HCT116 (cell line): ENCODE measurements around the gene ZDHHC14. TPM values are rescaled to one million over a fixed set of nuclear protein-coding genes. Genes with fewer than 3 reads are reported as not detected.

Source experiments
- ATAC-seq: fragments of 200-7000 bp; cut with Tn5 transposase; 2 replicates; pipeline ENCODE4 v1.9.1; 2020; ENCODE audit warnings: mild to moderate bottlenecking, moderate library complexity
- BruUV-seq: library from RNA; stranded (reverse); fragments of 400-500 nt; replicated peaks from 2 replicates; lab custom pipeline; 2021; lab: Mats Ljungman, UMichigan
- CTCF ChIA-PET: fragments of 300-600 bp; sonication (Branson Sonifier 250); formaldehyde crosslinking; loops from one replicate; lab custom pipeline; 2021; ENCODE audit warnings: antibody characterized with exemption; lab: Charles Lee
- POLR2A ChIA-PET: fragments of 300-600, 350-600 bp; sonication (Branson Sonifier 250); formaldehyde crosslinking; loops from one replicate; lab custom pipeline; 2021; ENCODE audit warnings: antibody characterized with exemption; lab: Charles Lee
- RAD21 ChIA-PET, 2 experiments: fragments of 300-600 bp; sonication (Branson Sonifier 250); formaldehyde crosslinking; loops; one replicate each; lab custom pipeline; 2023; ENCODE audit warnings: low total read pairs in 2 of 2; ENCODE audit not compliant: uncharacterized antibody in 2 of 2, unreplicated experiment in 2 of 2, low non-redundant PET in 1 of 2; lab: Charles Lee
- DNase-seq: peaks from one replicate; pipeline ENCODE4 v3.0.0-alpha.2; 2010; ENCODE audit warnings: low read depth, low spot score
- H2AFZ ChIP-seq: fragments of 200-600 bp; shearing (Covaris generic), sonication (generic); 2 replicates; pipeline ENCODE4 v1.6.1; 2017; ENCODE audit warnings: low read depth, mixed run types, mixed read lengths, antibody characterized with exemption, low read length; ENCODE audit not compliant: poor library complexity, severe bottlenecking
- H3K27ac ChIP-seq: 2 replicates; pipeline ENCODE4 v1.5.1; 2012; ENCODE audit warnings: low read depth, low read length
- H3K27me3 ChIP-seq: fragments of 200-600 bp; sonication (generic); 2 replicates; pipeline ENCODE4 v1.6.1; 2016; ENCODE audit warnings: mixed run types, low read length, mixed read lengths; ENCODE audit not compliant: insufficient read depth
- H3K36me3 ChIP-seq, 2 experiments: fragments of 200-500 bp in 1 of 2; fragments of 200-600 bp in 1 of 2; sonication (Bioruptor generic) in 1 of 2; sonication (generic) in 1 of 2; 2 replicates each; pipeline versions ENCODE4 v1.5.1 to v1.6.1; 2014 to 2016; ENCODE audit warnings: low read length in 2 of 2, inconsistent platforms in 1 of 2, mixed read lengths in 1 of 2, mixed run types in 1 of 2; ENCODE audit not compliant: insufficient read depth in 2 of 2, control insufficient read depth in 1 of 2
- H3K4me1 ChIP-seq, 2 experiments: fragments of 200-600 bp in 1 of 2; sonication (generic) in 1 of 2; 2 replicates each; pipeline versions ENCODE4 v1.5.1 to v1.6.1; 2012 to 2017; ENCODE audit warnings: low read length in 2 of 2, inconsistent platforms in 1 of 2, mild to moderate bottlenecking in 1 of 2, mixed read lengths in 1 of 2, mixed run types in 1 of 2, moderate library complexity in 1 of 2; ENCODE audit not compliant: insufficient read depth in 2 of 2, control insufficient read depth in 1 of 2
- H3K4me2 ChIP-seq: fragments of 200-600 bp; sonication (generic); 2 replicates; pipeline ENCODE4 v1.6.1; 2017; ENCODE audit warnings: mixed run types, low read length, mixed read lengths
- H3K4me3 ChIP-seq, 2 experiments: fragments of 200-600 bp in 1 of 2; sonication (generic) in 1 of 2; replicated peaks in 1 of 2; 2 replicates each; pipeline ENCODE4 v1.5.1; 2011 to 2016; ENCODE audit warnings: low read length in 2 of 2, control low read depth in 1 of 2, low read depth in 1 of 2, mild to moderate bottlenecking in 1 of 2, mixed read lengths in 1 of 2, mixed run types in 1 of 2
- H3K79me2 ChIP-seq: fragments of 200-600 bp; sonication (generic); 2 replicates; pipeline ENCODE4 v1.6.1; 2017; ENCODE audit warnings: mild to moderate bottlenecking, mixed run types, low read length, moderate library complexity, mixed read lengths; ENCODE audit not compliant: insufficient read depth
- H3K9ac ChIP-seq: fragments of 200-600 bp; sonication (generic); 2 replicates; pipeline ENCODE4 v1.6.1; 2016; ENCODE audit warnings: low read length, mixed read lengths
- H3K9me2 ChIP-seq: fragments of 200-600 bp; sonication (generic), shearing (Covaris generic); 2 replicates; pipeline ENCODE4 v1.6.1; 2017; ENCODE audit warnings: mixed run types, mild to moderate bottlenecking, moderate library complexity; ENCODE audit not compliant: insufficient read depth
- H3K9me3 ChIP-seq, 2 experiments: fragments of 200-500 bp in 1 of 2; fragments of 200-600 bp in 1 of 2; sonication (Bioruptor generic) in 1 of 2; sonication (generic) in 1 of 2; 2 replicates each; pipeline ENCODE4 v1.6.1; 2014 to 2017; ENCODE audit warnings: low read length in 2 of 2, mixed read lengths in 2 of 2, inconsistent platforms in 1 of 2, low read depth in 1 of 2, mild to moderate bottlenecking in 1 of 2, mixed run types in 1 of 2, moderate library complexity in 1 of 2; ENCODE audit not compliant: control insufficient read depth in 1 of 2, insufficient read depth in 1 of 2
- H4K20me1 ChIP-seq: fragments of 200-600 bp; sonication (generic), shearing (Covaris generic); 2 replicates; pipeline ENCODE4 v1.6.1; 2017; ENCODE audit warnings: mixed run types, mild to moderate bottlenecking, moderate library complexity; ENCODE audit not compliant: insufficient read depth
- CBX3 ChIP-seq: IDR thresholded peaks from 2 replicates; pipeline ENCODE4 v1.6.1; 2012; ENCODE audit warnings: low read depth
- CEBPB ChIP-seq: IDR thresholded peaks from 2 replicates; pipeline ENCODE4 v1.6.1; 2012; ENCODE audit warnings: low read depth
- EGR1 ChIP-seq: IDR thresholded peaks from 2 replicates; pipeline ENCODE4 v1.6.1; 2012; ENCODE audit warnings: low read depth
- ELF1 ChIP-seq: IDR thresholded peaks from 2 replicates; pipeline ENCODE4 v1.6.1; 2012; ENCODE audit warnings: low read depth, borderline replicate concordance
- EZH2phosphoT487 ChIP-seq: fragments of 200-600 bp; IDR thresholded peaks from 2 replicates; pipeline ENCODE4 v1.6.1; 2018; ENCODE audit warnings: antibody characterized with exemption, borderline replicate concordance
- JUND ChIP-seq: IDR thresholded peaks from 2 replicates; pipeline ENCODE4 v1.6.1; 2012
- MAX ChIP-seq: IDR thresholded peaks from 2 replicates; pipeline ENCODE4 v1.6.1; 2012
- RAD21 ChIP-seq: IDR thresholded peaks from 2 replicates; pipeline ENCODE4 v1.6.1; 2012; ENCODE audit warnings: low read depth, mild to moderate bottlenecking
- SIN3A ChIP-seq: IDR thresholded peaks from 2 replicates; pipeline ENCODE4 v1.6.1; 2012; ENCODE audit warnings: low read depth
- SP1 ChIP-seq: IDR thresholded peaks from 2 replicates; pipeline ENCODE4 v1.6.1; 2012; ENCODE audit warnings: low read depth
- TCF7L2 ChIP-seq: IDR thresholded peaks from 2 replicates; pipeline ENCODE4 v1.7.0; 2011; ENCODE audit warnings: borderline replicate concordance, inconsistent platforms; ENCODE audit not compliant: insufficient read depth, insufficient read length; ENCODE audit errors: extremely low read depth
- ZNF274 ChIP-seq: fragments of 200-500 bp; sonication (Bioruptor generic); IDR thresholded peaks from 2 replicates; pipeline ENCODE4 v1.6.1; 2014; ENCODE audit warnings: mild to moderate bottlenecking, low read depth, low read length, inconsistent platforms
- intact Hi-C: fragments of 100-400 bp; cut with micrococcal nuclease; formaldehyde crosslinking; loops from 2 replicates; pipeline ENCODE4 v1.10.0; 2022
- total RNA-seq: library from RNA; stranded (reverse); gene quantifications from one replicate; pipeline ENCODE4 v1.2.1, GENCODE V29; 2021; ENCODE audit not compliant: unreplicated experiment
- TF ChIP-seq, protein P1 (sequence below), 3 experiments: fragments of 200-600 bp in 1 of 3; sonication (generic) in 1 of 3; IDR thresholded peaks in 2 of 3; conservative IDR thresholded peaks in 1 of 3; 2 replicates each; pipeline ENCODE4 v1.5.1; 2012 to 2017; ENCODE audit warnings: low read depth in 2 of 3, low read length in 2 of 3, antibody characterized with exemption in 1 of 3, borderline replicate concordance in 1 of 3, control low read depth in 1 of 3, mild to moderate bottlenecking in 1 of 3, mixed read lengths in 1 of 3, mixed run types in 1 of 3, moderate library complexity in 1 of 3; ENCODE audit not compliant: insufficient read depth in 1 of 3

Gene ZDHHC14
- total RNA-seq, 1 experiment from 2014 or later, result 5.3 TPM

DNA sequence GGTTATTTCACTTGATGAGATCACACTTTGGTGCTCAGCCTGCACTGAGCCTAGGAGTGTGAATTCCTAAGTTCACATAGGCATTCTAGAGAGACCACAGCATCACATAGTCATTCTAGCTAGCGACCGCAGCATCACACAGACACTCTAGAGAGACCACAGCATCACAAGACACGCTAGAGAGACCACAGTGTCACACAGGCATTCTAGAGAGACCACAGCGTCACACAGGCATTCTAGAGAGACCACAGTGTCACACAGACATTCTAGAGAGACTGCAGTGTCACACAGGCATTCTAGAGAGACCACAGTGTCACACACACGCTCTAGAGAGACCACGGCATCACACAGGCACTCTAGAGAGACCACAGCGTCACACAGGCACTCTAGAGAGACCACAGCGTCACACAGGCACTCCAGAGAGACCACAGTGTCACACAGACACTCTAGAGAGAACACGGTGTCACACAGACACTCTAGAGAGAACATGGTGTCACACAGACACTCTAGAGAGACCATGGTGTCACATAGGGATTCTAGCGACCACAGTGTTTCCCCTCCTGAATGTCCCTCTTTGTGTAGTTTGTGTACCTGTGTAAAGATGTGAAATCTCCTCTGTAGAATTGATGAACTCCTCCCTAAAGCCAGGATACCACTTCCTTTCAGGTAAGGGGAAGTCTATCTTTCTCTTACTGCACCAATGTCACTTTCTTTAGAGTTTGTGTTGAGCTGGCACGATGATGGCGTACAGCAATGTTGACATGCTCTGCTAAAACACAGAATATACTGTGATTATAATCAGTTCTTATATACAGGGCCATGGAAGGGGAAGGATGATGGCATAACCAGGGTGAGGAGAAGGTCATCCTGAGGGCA, 169.4 kb downstream of the ZDHHC14 start:
- H2AFZ ChIP-seq, result no peak overlapping the region
- H3K79me2 ChIP-seq, result no peaks in the 10 kb centered on the region
- H3K4me2 ChIP-seq, result peak overlapping the region; percentile 50; the same call in 1 of the 2 replicates
- TF ChIP-seq ZNF274 (no peak), MAX (no peak), SIN3A (no peak), RAD21 (no peak), CEBPB (no peak), TCF7L2 (no peak), EZH2phosphoT487 (no peak), SP1 (no peak), CBX3 (no peak), ELF1 (no peak), EGR1 (no peak), JUND (no peak)
- TF ChIP-seq, protein P1, sequence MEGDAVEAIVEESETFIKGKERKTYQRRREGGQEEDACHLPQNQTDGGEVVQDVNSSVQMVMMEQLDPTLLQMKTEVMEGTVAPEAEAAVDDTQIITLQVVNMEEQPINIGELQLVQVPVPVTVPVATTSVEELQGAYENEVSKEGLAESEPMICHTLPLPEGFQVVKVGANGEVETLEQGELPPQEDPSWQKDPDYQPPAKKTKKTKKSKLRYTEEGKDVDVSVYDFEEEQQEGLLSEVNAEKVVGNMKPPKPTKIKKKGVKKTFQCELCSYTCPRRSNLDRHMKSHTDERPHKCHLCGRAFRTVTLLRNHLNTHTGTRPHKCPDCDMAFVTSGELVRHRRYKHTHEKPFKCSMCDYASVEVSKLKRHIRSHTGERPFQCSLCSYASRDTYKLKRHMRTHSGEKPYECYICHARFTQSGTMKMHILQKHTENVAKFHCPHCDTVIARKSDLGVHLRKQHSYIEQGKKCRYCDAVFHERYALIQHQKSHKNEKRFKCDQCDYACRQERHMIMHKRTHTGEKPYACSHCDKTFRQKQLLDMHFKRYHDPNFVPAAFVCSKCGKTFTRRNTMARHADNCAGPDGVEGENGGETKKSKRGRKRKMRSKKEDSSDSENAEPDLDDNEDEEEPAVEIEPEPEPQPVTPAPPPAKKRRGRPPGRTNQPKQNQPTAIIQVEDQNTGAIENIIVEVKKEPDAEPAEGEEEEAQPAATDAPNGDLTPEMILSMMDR (IDR thresholded peaks at IDR 0.05 in 2 of 3, conservative IDR thresholded peaks at IDR 0.05 in 1 of 3; ENCODE audit: borderline replicate concordance in 1 of 3, insufficient read depth in 1 of 3, low read depth in 2 of 3, low read length in 2 of 3), result no peak
- H3K27ac ChIP-seq, result no peak overlapping the region
- intact Hi-C loops, result no loop called here
- H3K4me3 ChIP-seq, result no peak overlapping the region
- H3K9me2 ChIP-seq, result no peaks in the 10 kb centered on the region
- ChIA-PET RAD21 (no interaction called here), CTCF (no interaction called here), POLR2A (no interaction called here)
- no peak overlapping the region for H3K9ac ChIP-seq
- peaks cover 0 to 24% of the 10 kb centered on the region in 2 experiments; a peak in 2 of 4 replicates for H3K4me1 ChIP-seq
- ATAC-seq (no peak), DNase-seq (no peak)
- no peaks in the 10 kb centered on the region for H3K27me3 ChIP-seq
- no peaks in the 10 kb centered on the region for H4K20me1 ChIP-seq
- no peaks in the 10 kb centered on the region for H3K9me3 ChIP-seq
- no peaks in the 10 kb centered on the region for H3K36me3 ChIP-seq
- no TSS peak for BruUV-seq
